ENCODE data around the gene AMZ1.

DNA sequence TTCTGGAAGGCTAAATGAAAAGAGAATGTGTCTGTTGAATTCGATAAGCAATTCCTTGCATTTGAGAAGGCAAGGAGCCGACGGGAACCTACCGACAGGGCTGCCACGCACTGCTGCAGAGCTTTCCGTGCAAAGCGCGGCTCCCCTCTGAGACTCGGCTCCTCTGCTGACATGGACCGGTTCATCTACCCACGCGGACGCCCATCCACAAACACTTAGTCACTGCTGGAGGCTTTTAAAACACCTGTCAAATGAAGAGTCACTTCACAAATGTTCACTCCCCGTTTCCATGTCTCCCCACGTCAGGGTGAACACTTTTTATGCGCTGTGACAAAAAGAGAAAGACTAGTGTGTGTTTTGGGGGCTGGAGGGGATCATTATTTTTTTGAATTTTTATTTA is 32.0 kb downstream of the AMZ1 start:
- no peak for TF ChIP-seq CTCF (IDR thresholded peaks at IDR 0.05 in 2 of 3, conservative IDR thresholded peaks at IDR 0.05 in 1 of 3; ENCODE audit: control insufficient read depth in 2 of 3, extremely low read depth in 1 of 3, insufficient read depth in 1 of 3, low read depth in 3 of 3, low read length in 3 of 3)
- no peak for TF ChIP-seq RAD21 (IDR thresholded peaks at IDR 0.05; ENCODE audit: insufficient read depth, low read depth, low read length)
- no peak for TF ChIP-seq TARDBP (IDR thresholded peaks at IDR 0.05; ENCODE audit: borderline replicate concordance)
- no peak for TF ChIP-seq POLR2A (IDR thresholded peaks at IDR 0.05; ENCODE audit: low read depth, low read length)
- no peak for TF ChIP-seq SUPT20H (IDR thresholded peaks at IDR 0.05; ENCODE audit: borderline replicate concordance, control insufficient read depth, low read depth, low read length)
- no peak for TF ChIP-seq CREB1 (IDR thresholded peaks at IDR 0.05; ENCODE audit: low read depth)
- TF ChIP-seq SIN3A (IDR thresholded peaks at IDR 0.05; ENCODE audit: low read depth, low read length): no peak
- TF ChIP-seq, protein P1, sequence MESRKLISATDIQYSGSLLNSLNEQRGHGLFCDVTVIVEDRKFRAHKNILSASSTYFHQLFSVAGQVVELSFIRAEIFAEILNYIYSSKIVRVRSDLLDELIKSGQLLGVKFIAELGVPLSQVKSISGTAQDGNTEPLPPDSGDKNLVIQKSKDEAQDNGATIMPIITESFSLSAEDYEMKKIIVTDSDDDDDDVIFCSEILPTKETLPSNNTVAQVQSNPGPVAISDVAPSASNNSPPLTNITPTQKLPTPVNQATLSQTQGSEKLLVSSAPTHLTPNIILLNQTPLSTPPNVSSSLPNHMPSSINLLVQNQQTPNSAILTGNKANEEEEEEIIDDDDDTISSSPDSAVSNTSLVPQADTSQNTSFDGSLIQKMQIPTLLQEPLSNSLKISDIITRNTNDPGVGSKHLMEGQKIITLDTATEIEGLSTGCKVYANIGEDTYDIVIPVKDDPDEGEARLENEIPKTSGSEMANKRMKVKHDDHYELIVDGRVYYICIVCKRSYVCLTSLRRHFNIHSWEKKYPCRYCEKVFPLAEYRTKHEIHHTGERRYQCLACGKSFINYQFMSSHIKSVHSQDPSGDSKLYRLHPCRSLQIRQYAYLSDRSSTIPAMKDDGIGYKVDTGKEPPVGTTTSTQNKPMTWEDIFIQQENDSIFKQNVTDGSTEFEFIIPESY (IDR thresholded peaks at IDR 0.05): no peak

All from GM12878 (cell line).